GM23338 (cell line): ENCODE data around the gene FAM228B. TPM values are rescaled to one million over a fixed set of nuclear protein-coding genes. Genes with fewer than 3 reads are reported as not detected.

Experiments used
- ATAC-seq: fragments of 200-7000 bp; cut with Tn5 transposase; 3 replicates; pipeline ENCODE4 v1.9.1; 2020
- DNase-seq: peaks from one replicate; pipeline ENCODE4 v3.0.0-alpha.2; 2015; ENCODE audit warnings: low spot score
- H2AFZ ChIP-seq: fragments of 200-600 bp; sonication (generic); 2 replicates; pipeline ENCODE4 v1.8.0; 2016; ENCODE audit warnings: antibody characterized with exemption, mild to moderate bottlenecking, moderate library complexity
- H3F3A ChIP-seq: fragments of 200-600 bp; sonication (generic); replicated peaks from 2 replicates; pipeline ENCODE4 v1.8.0; 2017; ENCODE audit warnings: antibody characterized with exemption, mixed run types, low read depth
- H3K27ac ChIP-seq: fragments of 200-600 bp; sonication (generic); 2 replicates; pipeline ENCODE4 v1.6.1; 2016; ENCODE audit warnings: low read depth
- H3K27me3 ChIP-seq: fragments of 200-600 bp; sonication (generic); 2 replicates; pipeline ENCODE4 v1.8.0; 2016; ENCODE audit warnings: mild to moderate bottlenecking, mixed run types, moderate library complexity; ENCODE audit not compliant: insufficient read depth
- H3K36me3 ChIP-seq: fragments of 200-600 bp; sonication (generic); 2 replicates; pipeline ENCODE4 v1.8.0; 2016; ENCODE audit warnings: mild to moderate bottlenecking; ENCODE audit not compliant: insufficient read depth
- H3K4me1 ChIP-seq: fragments of 200-600 bp; sonication (generic); 2 replicates; pipeline ENCODE4 v1.8.0; 2016; ENCODE audit warnings: mild to moderate bottlenecking, moderate library complexity; ENCODE audit not compliant: insufficient read depth
- H3K4me2 ChIP-seq: fragments of 200-600 bp; sonication (generic); 2 replicates; pipeline ENCODE4 v1.7.1; 2017; ENCODE audit warnings: mixed run types
- H3K4me3 ChIP-seq: fragments of 200-600 bp; sonication (generic); 2 replicates; pipeline ENCODE4 v1.6.1; 2016; ENCODE audit warnings: mixed run types
- H3K79me2 ChIP-seq: fragments of 200-600 bp; sonication (generic); replicated peaks from 2 replicates; pipeline ENCODE4 v1.8.0; 2017; ENCODE audit warnings: mild to moderate bottlenecking; ENCODE audit not compliant: insufficient read depth
- H3K9me2 ChIP-seq: fragments of 200-600 bp; sonication (generic); 2 replicates; pipeline ENCODE4 v1.8.0; 2017; ENCODE audit not compliant: insufficient read depth
- H4K20me1 ChIP-seq: fragments of 200-600 bp; sonication (generic); replicated peaks from 2 replicates; pipeline ENCODE4 v1.8.0; 2017; ENCODE audit warnings: mild to moderate bottlenecking; ENCODE audit not compliant: insufficient read depth
- H3K27ac Mint-ChIP-seq: 2 replicates; pipeline ENCODE4 v1.8.0; 2020; ENCODE audit warnings: inconsistent platforms, mild to moderate bottlenecking, moderate library complexity, mixed read lengths
- H3K27me3 Mint-ChIP-seq: 3 replicates; pipeline ENCODE4 v1.8.0; 2022; ENCODE audit warnings: low read depth, mild to moderate bottlenecking, moderate library complexity, mixed read lengths, inconsistent platforms; ENCODE audit not compliant: insufficient read depth, poor library complexity
- H3K36me3 Mint-ChIP-seq: 3 replicates; pipeline ENCODE4 v1.8.0; 2021; ENCODE audit warnings: low read depth, mild to moderate bottlenecking, inconsistent platforms, moderate library complexity, mixed read lengths
- H3K4me1 Mint-ChIP-seq: 3 replicates; pipeline ENCODE4 v1.8.0; 2020; ENCODE audit warnings: mild to moderate bottlenecking, inconsistent platforms, mixed read lengths
- H3K4me3 Mint-ChIP-seq: 3 replicates; pipeline ENCODE4 v1.8.0; 2021; ENCODE audit warnings: moderate library complexity, mild to moderate bottlenecking, inconsistent platforms, mixed read lengths
- H3K9me3 Mint-ChIP-seq: 3 replicates; pipeline ENCODE4 v1.8.0; 2020; ENCODE audit warnings: moderate library complexity, mild to moderate bottlenecking, inconsistent platforms, mixed read lengths
- POLR2AphosphoS5 ChIP-seq: IDR thresholded peaks from 2 replicates; pipeline ENCODE4 v1.6.1; 2016; ENCODE audit warnings: antibody characterized with exemption, low read depth
- ZNF114 ChIP-seq: fragments of 250-450 bp; sonication (Bioruptor Pico); IDR thresholded peaks from 2 replicates; pipeline ENCODE4 v1.5.0; 2020; ENCODE audit warnings: mild to moderate bottlenecking, moderate library complexity
- ZNF331 ChIP-seq: fragments of 250-450 bp; sonication (Bioruptor Pico); IDR thresholded peaks from 2 replicates; pipeline ENCODE4 v1.5.0; 2020; ENCODE audit warnings: low read depth, mild to moderate bottlenecking, moderate library complexity
- polyA plus RNA-seq: library from polyadenylated mRNA; unstranded; fragments of >200 nt; fragmentation: Nextera tagmentation; extraction: Ambion mirVana; gene quantifications from 2 replicates; pipeline ENCODE4 v1.2.1, GENCODE V29; 2016
- total RNA-seq: library from RNA; depleted of rRNA; stranded (reverse); fragments of >200 nt; shearing (Covaris generic); gene quantifications from 2 replicates; pipeline ENCODE4 v1.2.3, GENCODE V29; 2014
- TF ChIP-seq, protein P1 (sequence below): IDR thresholded peaks from one replicate; pipeline ENCODE4 v1.6.1; 2018; ENCODE audit warnings: antibody characterized with exemption; ENCODE audit not compliant: unreplicated experiment

The FAM228B gene
- total and polyA plus RNA-seq, 2 experiments from 2014 or later: 3.4 to 7.9 TPM

DNA sequence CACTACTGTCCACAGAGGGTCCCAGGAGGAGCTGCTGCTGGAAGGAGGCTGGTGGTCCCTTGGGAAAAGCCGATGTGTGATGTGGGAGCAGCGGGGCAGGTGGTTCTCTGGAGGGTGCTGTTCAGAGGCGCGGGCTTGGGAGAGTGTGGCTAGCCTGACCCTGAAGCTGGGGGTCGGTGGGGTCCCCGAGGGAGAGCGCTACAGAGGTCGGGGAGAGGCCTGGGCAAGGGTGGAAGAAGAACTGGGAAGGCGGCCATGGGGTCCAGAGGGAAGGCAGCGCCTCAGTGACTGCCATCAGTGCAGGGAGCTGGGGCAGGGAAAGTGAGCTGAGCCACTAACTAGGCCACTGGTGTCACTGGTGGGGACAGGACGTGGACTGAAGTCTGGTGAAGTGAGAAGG lies 84.1 kb downstream of the FAM228B start (continued):
- no peak for TF ChIP-seq ZNF331
- TF ChIP-seq, protein P1, sequence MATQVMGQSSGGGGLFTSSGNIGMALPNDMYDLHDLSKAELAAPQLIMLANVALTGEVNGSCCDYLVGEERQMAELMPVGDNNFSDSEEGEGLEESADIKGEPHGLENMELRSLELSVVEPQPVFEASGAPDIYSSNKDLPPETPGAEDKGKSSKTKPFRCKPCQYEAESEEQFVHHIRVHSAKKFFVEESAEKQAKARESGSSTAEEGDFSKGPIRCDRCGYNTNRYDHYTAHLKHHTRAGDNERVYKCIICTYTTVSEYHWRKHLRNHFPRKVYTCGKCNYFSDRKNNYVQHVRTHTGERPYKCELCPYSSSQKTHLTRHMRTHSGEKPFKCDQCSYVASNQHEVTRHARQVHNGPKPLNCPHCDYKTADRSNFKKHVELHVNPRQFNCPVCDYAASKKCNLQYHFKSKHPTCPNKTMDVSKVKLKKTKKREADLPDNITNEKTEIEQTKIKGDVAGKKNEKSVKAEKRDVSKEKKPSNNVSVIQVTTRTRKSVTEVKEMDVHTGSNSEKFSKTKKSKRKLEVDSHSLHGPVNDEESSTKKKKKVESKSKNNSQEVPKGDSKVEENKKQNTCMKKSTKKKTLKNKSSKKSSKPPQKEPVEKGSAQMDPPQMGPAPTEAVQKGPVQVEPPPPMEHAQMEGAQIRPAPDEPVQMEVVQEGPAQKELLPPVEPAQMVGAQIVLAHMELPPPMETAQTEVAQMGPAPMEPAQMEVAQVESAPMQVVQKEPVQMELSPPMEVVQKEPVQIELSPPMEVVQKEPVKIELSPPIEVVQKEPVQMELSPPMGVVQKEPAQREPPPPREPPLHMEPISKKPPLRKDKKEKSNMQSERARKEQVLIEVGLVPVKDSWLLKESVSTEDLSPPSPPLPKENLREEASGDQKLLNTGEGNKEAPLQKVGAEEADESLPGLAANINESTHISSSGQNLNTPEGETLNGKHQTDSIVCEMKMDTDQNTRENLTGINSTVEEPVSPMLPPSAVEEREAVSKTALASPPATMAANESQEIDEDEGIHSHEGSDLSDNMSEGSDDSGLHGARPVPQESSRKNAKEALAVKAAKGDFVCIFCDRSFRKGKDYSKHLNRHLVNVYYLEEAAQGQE: no peak
- TF ChIP-seq ZNF114 (CRISPR knock-in tag): no peak
- no peak for TF ChIP-seq POLR2AphosphoS5

DNA sequence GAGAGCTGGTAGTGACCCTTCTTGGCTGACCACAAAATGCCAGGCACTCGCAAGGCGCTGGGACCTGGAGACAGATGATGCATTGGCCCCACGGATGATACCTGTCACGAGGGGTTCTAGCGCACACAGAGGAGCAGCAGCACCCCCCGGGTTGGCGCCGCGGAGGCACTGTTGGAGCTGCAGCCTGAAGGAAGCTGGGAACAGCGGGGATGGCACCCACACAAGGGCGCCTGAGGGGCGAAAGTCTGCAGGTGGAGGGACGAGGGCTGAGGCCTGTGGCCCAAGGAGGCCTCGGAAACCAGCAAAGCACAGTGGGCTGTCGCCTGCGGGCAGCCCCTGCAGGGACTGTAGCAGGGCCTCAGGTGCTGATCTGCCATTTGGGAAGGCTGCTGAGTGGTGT lies 85.2 kb downstream of the FAM228B start:
- Histone ChIP-seq H2AFZ (no peak overlapping the region), H3K36me3 (no peaks in the 10 kb centered on the region), H3K4me2 (no peak overlapping the region), H3K9me2 (no peaks in the 10 kb centered on the region), H4K20me1 (no peaks in the 10 kb centered on the region), H3F3A (no peaks in the 10 kb centered on the region), H3K4me3 (no peak overlapping the region), H3K79me2 (no peaks in the 10 kb centered on the region), H3K4me1 (no peaks in the 10 kb centered on the region), H3K27ac (no peak overlapping the region), H3K27me3 (no peaks in the 10 kb centered on the region)
- ATAC-seq: no peak
- Mint-ChIP-seq H3K4me1 (peaks cover 7% of the 10 kb centered on the region), H3K4me3 (no peak overlapping the region), H3K36me3 (no peaks in the 10 kb centered on the region; the same call in 2 of the 3 replicates), H3K27ac (no peak overlapping the region), H3K9me3 (no peaks in the 10 kb centered on the region), H3K27me3 (peaks cover 10% of the 10 kb centered on the region)
- no peak for DNase-seq
- TF ChIP-seq, protein P1: no peak

DNA sequence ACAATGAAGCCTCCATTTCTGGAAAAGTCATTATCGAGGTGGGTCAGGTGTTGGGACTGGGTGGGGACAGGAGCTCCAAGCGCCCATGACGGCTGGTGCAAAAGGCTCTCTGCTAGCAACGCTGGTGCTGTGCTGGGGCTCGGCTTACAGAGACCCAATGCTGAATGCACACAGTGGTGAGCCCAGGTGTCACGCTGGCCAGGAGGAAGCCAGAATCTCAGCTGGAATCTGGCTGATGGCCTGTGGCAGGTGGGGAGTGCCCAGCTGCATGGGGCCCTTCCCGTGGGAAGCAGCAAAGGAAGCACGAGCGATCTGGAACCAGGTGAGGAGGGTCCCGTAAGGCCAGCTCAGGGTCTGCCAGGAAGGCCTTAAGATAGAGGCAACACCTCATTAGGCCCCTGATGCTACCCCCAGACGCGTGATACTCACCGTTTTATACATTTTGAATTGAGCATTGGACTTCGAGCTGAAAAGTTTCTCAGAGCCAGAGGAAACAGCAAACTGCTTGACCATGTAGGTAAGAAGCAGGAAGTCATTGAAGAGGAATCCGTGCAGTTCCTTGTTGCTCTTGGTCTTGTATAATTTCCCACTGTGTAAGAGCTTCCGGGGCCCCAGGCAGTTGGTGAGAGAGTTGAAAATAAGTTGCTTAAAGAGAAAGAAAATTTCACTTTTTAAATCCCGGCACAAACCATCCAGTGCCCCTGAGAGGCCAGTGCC lies 86.3 kb downstream of the FAM228B start:
- H3F3A ChIP-seq: no peaks in the 10 kb centered on the region
- Mint-ChIP-seq H3K27me3 (peaks cover 6% of the 10 kb centered on the region), H3K4me1 (peaks cover 7% of the 10 kb centered on the region), H3K4me3 (no peak overlapping the region), H3K36me3 (no peaks in the 10 kb centered on the region; the same call in 2 of the 3 replicates), H3K27ac (no peak overlapping the region), H3K9me3 (no peaks in the 10 kb centered on the region)
- no peak overlapping the region for H3K4me3 ChIP-seq
- DNase-seq (no peak), ATAC-seq (no peak)
- H4K20me1 ChIP-seq: no peaks in the 10 kb centered on the region
- no peak overlapping the region for H2AFZ ChIP-seq
- H3K27me3 ChIP-seq: no peaks in the 10 kb centered on the region
- no peaks in the 10 kb centered on the region for H3K9me2 ChIP-seq
- H3K4me1 ChIP-seq: no peaks in the 10 kb centered on the region
- H3K36me3 ChIP-seq: no peaks in the 10 kb centered on the region
- no peaks in the 10 kb centered on the region for H3K79me2 ChIP-seq
- H3K27ac ChIP-seq: no peak overlapping the region
- TF ChIP-seq, protein P1: no peak
- H3K4me2 ChIP-seq: no peak overlapping the region
